K562 (cell line): ENCODE results near the gene IL20RA. TPM values are rescaled to one million over a fixed set of nuclear protein-coding genes. Genes with fewer than 3 reads are reported as not detected.

ENCODE experiments used
- YY1 ChIP-seq, 3 experiments: IDR thresholded peaks; 2 replicates each; pipeline ENCODE4 v1.6.1; 2011; ENCODE audit warnings: low read length in 2 of 3, mild to moderate bottlenecking in 2 of 3, moderate library complexity in 2 of 3, borderline replicate concordance in 1 of 3, control low read depth in 1 of 3, low read depth in 1 of 3; ENCODE audit not compliant: insufficient read depth in 3 of 3, insufficient replicate concordance in 2 of 3, control insufficient read depth in 1 of 3, insufficient read length in 1 of 3; ENCODE audit errors: extremely low read depth in 1 of 3
- polyA plus RNA-seq, 8 experiments: library from polyadenylated mRNA; depleted of rRNA in 4 of 8; stranded (reverse) in 5 of 8; unstranded in 3 of 8; fragments of >200 nt; fragmentation: Nextera tagmentation in 2 of 8; fragmentation: Illumina TruSeq in 1 of 8; extraction: Ambion mirVana in 2 of 8; extraction: Trizol in 1 of 8; gene quantifications; 2 replicates each; pipeline versions ENCODE4 v1.2.1 to v1.2.3, GENCODE V29; 2011 to 2014; ENCODE audit warnings: inconsistent platforms in 1 of 8, missing spikeins in 1 of 8
- small RNA-seq: library from RNA; depleted of rRNA; stranded (forward); fragments of <200 nt; gene quantifications from one replicate; pipeline ENCODE3, GENCODE V24; 2014
- total RNA-seq, 7 experiments: library from RNA; depleted of rRNA in 6 of 7; stranded (reverse); fragments of >200 nt in 6 of 7; fragmentation: Illumina TruSeq in 2 of 7; extraction: Trizol in 2 of 7; gene quantifications; 2 replicates each; pipeline versions ENCODE4 v1.2.1 to v1.2.3, GENCODE V29; 2011 to 2021; ENCODE audit warnings: low replicate concordance in 1 of 7

The IL20RA gene
- total and polyA plus RNA-seq, 9 of the 15 experiments (the other 6 are each of a cell fraction or from before 2014, with no cell fraction given) = not detected

DNA sequence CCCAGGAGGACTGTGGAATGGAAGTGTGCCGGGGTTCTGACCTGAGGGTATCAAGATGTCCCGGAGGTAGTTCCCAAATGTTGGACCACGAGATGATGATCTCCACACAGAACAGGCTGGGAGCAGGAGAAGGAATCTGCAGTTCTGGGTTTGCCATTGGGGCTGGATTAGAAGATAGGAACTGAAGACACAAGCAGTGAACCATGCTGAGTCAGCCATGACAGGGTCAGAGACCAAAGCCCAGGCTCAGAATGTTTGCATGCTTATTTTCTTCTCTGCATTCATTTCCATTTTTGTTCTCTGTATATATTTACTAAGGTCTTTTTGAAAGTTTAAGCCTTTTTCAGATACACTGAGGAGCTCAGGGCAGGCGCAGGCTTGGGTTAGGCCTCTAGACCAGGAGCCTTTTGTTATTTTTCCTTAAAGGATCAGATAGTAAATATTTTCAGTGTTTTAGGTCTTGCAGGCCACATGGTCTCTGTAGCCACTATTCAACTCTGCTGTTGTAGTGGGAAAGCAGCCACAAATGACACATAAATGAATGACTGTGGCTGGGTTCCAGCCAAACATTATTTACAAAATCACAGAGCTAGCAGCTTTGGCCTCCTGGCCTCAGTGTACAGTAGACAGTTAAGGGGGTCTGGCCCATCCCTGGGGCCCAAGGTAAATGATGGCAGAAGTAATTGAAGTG, 94.2 kb downstream of the IL20RA start (continued):
- TF ChIP-seq YY1 (IDR thresholded peaks at IDR 0.05; ENCODE audit: borderline replicate concordance in 1 of 3, control insufficient read depth in 1 of 3, extremely low read depth in 1 of 3, insufficient read depth in 3 of 3, insufficient read length in 1 of 3, insufficient replicate concordance in 2 of 3, low read depth in 1 of 3, low read length in 2 of 3) = peak in 1 of 3 experiments; percentile 51

Small RNAs within 50 kb of the gene (small RNA-seq; reads per million reads assigned to genes)
- gene RPL35AP3 = not detected

Other genes starting within 250 kb of the IL20RA start
- gene PEX7, start 222.4 kb downstream of the IL20RA start, total RNA-seq (2014; rRNA removed) = 12.0 and 18.0 TPM in 2 replicates
- gene PEX7, start 222.4 kb downstream of the IL20RA start, total RNA-seq (2014; rRNA removed; fragmentation: Illumina TruSeq; extraction: Trizol) = 9.7 and 12.7 TPM in 2 replicates
- 7.2 and 7.3 TPM in 2 replicates for gene PEX7, start 222.4 kb downstream of the IL20RA start, total RNA-seq (2015; rRNA removed; fragmentation: Illumina TruSeq; extraction: Trizol)
- gene PEX7, start 222.4 kb downstream of the IL20RA start, total RNA-seq (2021) = 9.1 and 9.6 TPM in 2 replicates
- 12.5 and 12.9 TPM in 2 replicates for gene PEX7, start 222.4 kb downstream of the IL20RA start, polyA plus RNA-seq (2011; rRNA removed)
- gene PEX7, start 222.4 kb downstream of the IL20RA start, polyA plus RNA-seq (2014; fragmentation: Illumina TruSeq; extraction: Trizol) = 6.2 and 6.5 TPM in 2 replicates
- gene PEX7, start 222.4 kb downstream of the IL20RA start, polyA plus RNA-seq (2014; fragmentation: Nextera tagmentation; extraction: Ambion mirVana) = 1 to 10 TPM; 1.6 to 2.2 TPM
- 10.9 and 12.5 TPM in 2 replicates for gene PEX7, start 222.4 kb downstream of the IL20RA start, polyA plus RNA-seq (2014; rRNA removed)
- not detected in 2 replicates for gene SLC35D3, start 122.7 kb downstream of the IL20RA start, total RNA-seq (2014; rRNA removed)
- not detected in 2 replicates for gene SLC35D3, start 122.7 kb downstream of the IL20RA start, total RNA-seq (2014; rRNA removed; fragmentation: Illumina TruSeq; extraction: Trizol)
- not detected in 2 replicates for gene SLC35D3, start 122.7 kb downstream of the IL20RA start, total RNA-seq (2015; rRNA removed; fragmentation: Illumina TruSeq; extraction: Trizol)
- not detected in 2 replicates for gene SLC35D3, start 122.7 kb downstream of the IL20RA start, total RNA-seq (2021)
- gene SLC35D3, start 122.7 kb downstream of the IL20RA start, polyA plus RNA-seq (2011; rRNA removed) = not detected in 2 replicates
- gene SLC35D3, start 122.7 kb downstream of the IL20RA start, polyA plus RNA-seq (2014; fragmentation: Illumina TruSeq; extraction: Trizol) = not detected in 2 replicates
- not detected for gene SLC35D3, start 122.7 kb downstream of the IL20RA start, polyA plus RNA-seq (2014; fragmentation: Nextera tagmentation; extraction: Ambion mirVana)
- gene SLC35D3, start 122.7 kb downstream of the IL20RA start, polyA plus RNA-seq (2014; rRNA removed) = not detected in 2 replicates
- not detected in 2 replicates for gene IL22RA2, start 128.7 kb upstream of the IL20RA start, total RNA-seq (2014; rRNA removed)
- gene IL22RA2, start 128.7 kb upstream of the IL20RA start, total RNA-seq (2014; rRNA removed; fragmentation: Illumina TruSeq; extraction: Trizol) = not detected in 2 replicates
- not detected in 2 replicates for gene IL22RA2, start 128.7 kb upstream of the IL20RA start, total RNA-seq (2015; rRNA removed; fragmentation: Illumina TruSeq; extraction: Trizol)
- gene IL22RA2, start 128.7 kb upstream of the IL20RA start, total RNA-seq (2021) = not detected in 2 replicates
- not detected in 2 replicates for gene IL22RA2, start 128.7 kb upstream of the IL20RA start, polyA plus RNA-seq (2011; rRNA removed)
- gene IL22RA2, start 128.7 kb upstream of the IL20RA start, polyA plus RNA-seq (2014; fragmentation: Illumina TruSeq; extraction: Trizol) = not detected in 2 replicates
- not detected for gene IL22RA2, start 128.7 kb upstream of the IL20RA start, polyA plus RNA-seq (2014; fragmentation: Nextera tagmentation; extraction: Ambion mirVana)
- gene IL22RA2, start 128.7 kb upstream of the IL20RA start, polyA plus RNA-seq (2014; rRNA removed) = 0.03 TPM in 1 of 2 replicates, not detected in the other
- 13.4 and 14.7 TPM in 2 replicates for gene IFNGR1, start 174.4 kb upstream of the IL20RA start, total RNA-seq (2014; rRNA removed)
- 26.7 and 31.3 TPM in 2 replicates for gene IFNGR1, start 174.4 kb upstream of the IL20RA start, total RNA-seq (2014; rRNA removed; fragmentation: Illumina TruSeq; extraction: Trizol)
- 33.4 and 38.9 TPM in 2 replicates for gene IFNGR1, start 174.4 kb upstream of the IL20RA start, total RNA-seq (2015; rRNA removed; fragmentation: Illumina TruSeq; extraction: Trizol)
- 16.8 and 17.7 TPM in 2 replicates for gene IFNGR1, start 174.4 kb upstream of the IL20RA start, total RNA-seq (2021)
- 33.0 and 52.5 TPM in 2 replicates for gene IFNGR1, start 174.4 kb upstream of the IL20RA start, polyA plus RNA-seq (2011; rRNA removed)
- gene IFNGR1, start 174.4 kb upstream of the IL20RA start, polyA plus RNA-seq (2014; fragmentation: Illumina TruSeq; extraction: Trizol) = 22.4 and 26.7 TPM in 2 replicates
- gene IFNGR1, start 174.4 kb upstream of the IL20RA start, polyA plus RNA-seq (2014; fragmentation: Nextera tagmentation; extraction: Ambion mirVana) = 10 to 100 TPM; 41.5 to 47.0 TPM
- 19.3 and 21.2 TPM in 2 replicates for gene IFNGR1, start 174.4 kb upstream of the IL20RA start, polyA plus RNA-seq (2014; rRNA removed)